ENCODE data around the gene CELSR2. TPM values are rescaled to one million over a fixed set of nuclear protein-coding genes. Genes with fewer than 3 reads are reported as not detected.
"Not testable (repeated sequence)": the region's sequence is repeated elsewhere in the genome, so short reads cannot be mapped to it uniquely, and the experiment has no call there.

CELSR2 gene
- polyA plus RNA-seq, 1 donor (not counting 4 experiments of a cell fraction or from before 2014, with no cell fraction given), result 7.3 TPM

- Histone ChIP-seq H3K27ac (ENCODE audit: control insufficient read depth, insufficient read depth, low read length) (peak within 1 kb of the TSS; percentile 38), H3K36me3 (ENCODE audit: control insufficient read depth in 2 of 2, extremely low read depth in 1 of 2, insufficient read depth in 2 of 2, low read length in 2 of 2) (peaks cover 0 to 14% of the 10 kb centered on the region in 2 experiments), H3K9me3 (ENCODE audit: control insufficient read depth, low read depth, low read length) (no peaks in the 10 kb centered on the region), H3K9ac (ENCODE audit: control insufficient read depth, extremely low read depth, insufficient read depth, low read length) (peak within 1 kb of the TSS; percentile 49), H3K27me3 (ENCODE audit: control insufficient read depth, extremely low read depth, insufficient read depth, low read length) (no peaks in the 10 kb centered on the region), H3K4me3 (ENCODE audit: control insufficient read depth in 2 of 3, extremely low read depth in 1 of 3, insufficient read depth in 2 of 3, low read depth in 1 of 3, low read length in 3 of 3) (peak within 1 kb of the TSS; percentile 64 to 94 (median 65)), H3K9me1 (ENCODE audit: control insufficient read depth, extremely low read depth, insufficient read depth, low read length) (no peaks in the 10 kb centered on the region), H4K20me1 (ENCODE audit: control insufficient read depth, extremely low read depth, insufficient read depth, low read length) (no peaks in the 10 kb centered on the region), H2AFZ (ENCODE audit: control insufficient read depth, low read length) (peak within 1 kb of the TSS; percentile 99), H3K79me2 (ENCODE audit: control insufficient read depth, insufficient read depth, low read length) (peaks cover 19% of the 10 kb centered on the region), H3K4me1 (ENCODE audit: control insufficient read depth, extremely low read depth, insufficient read depth, low read length) (peaks cover 24% of the 10 kb centered on the region), H3K4me2 (ENCODE audit: control insufficient read depth, extremely low read depth, insufficient read depth, low read depth, low read length) (peak within 1 kb of the TSS; percentile 77)
- peak; percentile 13 for FAIRE-seq
- peak; percentile 72 for DNase-seq (ENCODE audit: low read depth, low spot score)
- no peak for TF ChIP-seq EZH2 (IDR thresholded peaks at IDR 0.05; ENCODE audit: low read length)
- TF ChIP-seq, protein P1, sequence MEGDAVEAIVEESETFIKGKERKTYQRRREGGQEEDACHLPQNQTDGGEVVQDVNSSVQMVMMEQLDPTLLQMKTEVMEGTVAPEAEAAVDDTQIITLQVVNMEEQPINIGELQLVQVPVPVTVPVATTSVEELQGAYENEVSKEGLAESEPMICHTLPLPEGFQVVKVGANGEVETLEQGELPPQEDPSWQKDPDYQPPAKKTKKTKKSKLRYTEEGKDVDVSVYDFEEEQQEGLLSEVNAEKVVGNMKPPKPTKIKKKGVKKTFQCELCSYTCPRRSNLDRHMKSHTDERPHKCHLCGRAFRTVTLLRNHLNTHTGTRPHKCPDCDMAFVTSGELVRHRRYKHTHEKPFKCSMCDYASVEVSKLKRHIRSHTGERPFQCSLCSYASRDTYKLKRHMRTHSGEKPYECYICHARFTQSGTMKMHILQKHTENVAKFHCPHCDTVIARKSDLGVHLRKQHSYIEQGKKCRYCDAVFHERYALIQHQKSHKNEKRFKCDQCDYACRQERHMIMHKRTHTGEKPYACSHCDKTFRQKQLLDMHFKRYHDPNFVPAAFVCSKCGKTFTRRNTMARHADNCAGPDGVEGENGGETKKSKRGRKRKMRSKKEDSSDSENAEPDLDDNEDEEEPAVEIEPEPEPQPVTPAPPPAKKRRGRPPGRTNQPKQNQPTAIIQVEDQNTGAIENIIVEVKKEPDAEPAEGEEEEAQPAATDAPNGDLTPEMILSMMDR (optimal IDR thresholded peaks at IDR 0.05 in 1 of 3, IDR thresholded peaks at IDR 0.05 in 1 of 3, conservative IDR thresholded peaks at IDR 0.05 in 1 of 3; ENCODE audit: extremely low read depth in 1 of 3, insufficient read depth in 2 of 3, low read length in 3 of 3), result peak; percentile 39 to 79 (median 42)
- dilution Hi-C loops (cut with MboI; ENCODE audit: extremely low pct_ligation_motif_present, low sequenced_read_pairs), result no loop called here
Observed at GRCh38 chr1:109282952-109283747, 33.8 kb downstream of the CELSR2 start, which contains the start of gene PSRC1. Gene PSRC1 (minus strand): TSS chr1:109283145.

DNA sequence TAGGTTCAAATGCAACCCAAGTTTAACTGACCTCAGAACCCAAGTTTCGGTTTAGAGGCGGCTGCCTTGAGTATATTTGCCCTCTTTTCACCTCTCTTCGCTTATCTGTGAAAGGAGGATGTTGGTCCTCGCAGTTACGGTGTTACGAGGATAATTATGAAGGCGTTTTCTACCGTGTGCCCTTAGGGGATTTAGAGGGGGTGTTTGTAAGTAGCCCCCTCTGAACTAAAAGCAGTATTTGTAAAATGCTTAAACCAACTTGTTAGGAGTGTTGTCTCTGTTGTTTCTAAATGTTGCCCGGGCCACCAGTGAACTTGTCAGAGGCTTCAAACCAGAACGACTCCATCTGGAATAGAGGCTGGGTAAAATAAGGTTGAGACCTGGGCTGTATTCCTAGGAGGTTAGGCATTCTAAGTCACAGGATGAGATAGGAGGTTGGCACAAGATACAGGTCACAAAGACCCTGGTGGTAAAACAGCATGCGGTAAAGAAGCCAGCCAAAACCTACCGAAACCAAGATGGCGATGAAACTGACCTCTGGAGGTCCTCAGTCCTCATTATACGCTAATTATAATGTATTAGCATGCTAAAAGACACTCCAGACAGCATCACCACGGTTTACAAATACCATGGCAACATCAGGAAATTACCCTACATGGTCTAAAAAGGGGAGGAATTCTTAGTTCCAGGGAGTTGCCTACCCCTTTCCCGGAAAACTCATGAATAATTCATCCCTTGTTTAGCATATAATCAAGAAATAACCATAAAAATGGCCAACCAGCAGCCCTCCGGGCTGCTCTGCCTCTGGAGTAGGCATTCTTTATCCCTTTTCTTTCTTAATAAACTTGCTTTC, 34.6 kb downstream of the CELSR2 start:
- peak overlapping the region; percentile 56 for H2AFZ ChIP-seq (ENCODE audit: control insufficient read depth, low read length)
- H3K36me3 ChIP-seq (ENCODE audit: control insufficient read depth in 2 of 2, extremely low read depth in 1 of 2, insufficient read depth in 2 of 2, low read length in 2 of 2), result peaks cover 0 to 9% of the 10 kb centered on the region in 2 experiments
- H3K27me3 ChIP-seq (ENCODE audit: control insufficient read depth, extremely low read depth, insufficient read depth, low read length), result no peaks in the 10 kb centered on the region
- peak overlapping the region; percentile 64 to 94 (median 65) for H3K4me3 ChIP-seq (ENCODE audit: control insufficient read depth in 2 of 3, extremely low read depth in 1 of 3, insufficient read depth in 2 of 3, low read depth in 1 of 3, low read length in 3 of 3)
- H3K9me3 ChIP-seq (ENCODE audit: control insufficient read depth, low read depth, low read length), result no peaks in the 10 kb centered on the region
- peak overlapping the region; percentile 77 for H3K4me2 ChIP-seq (ENCODE audit: control insufficient read depth, extremely low read depth, insufficient read depth, low read depth, low read length)
- H3K27ac ChIP-seq (ENCODE audit: control insufficient read depth, insufficient read depth, low read length), result peak overlapping the region; percentile 38
- H3K9me1 ChIP-seq (ENCODE audit: control insufficient read depth, extremely low read depth, insufficient read depth, low read length), result no peaks in the 10 kb centered on the region
- dilution Hi-C loops (cut with MboI; ENCODE audit: extremely low pct_ligation_motif_present, low sequenced_read_pairs), result no loop called here
- H3K9ac ChIP-seq (ENCODE audit: control insufficient read depth, extremely low read depth, insufficient read depth, low read length), result peak overlapping the region; percentile 49
- peaks cover 24% of the 10 kb centered on the region for H3K4me1 ChIP-seq (ENCODE audit: control insufficient read depth, extremely low read depth, insufficient read depth, low read length)
- no peaks in the 10 kb centered on the region for H4K20me1 ChIP-seq (ENCODE audit: control insufficient read depth, extremely low read depth, insufficient read depth, low read length)
- no peak for FAIRE-seq
- no peak for TF ChIP-seq EZH2 (IDR thresholded peaks at IDR 0.05; ENCODE audit: low read length)
- TF ChIP-seq, protein P1 (optimal IDR thresholded peaks at IDR 0.05 in 1 of 3, IDR thresholded peaks at IDR 0.05 in 1 of 3, conservative IDR thresholded peaks at IDR 0.05 in 1 of 3; ENCODE audit: extremely low read depth in 1 of 3, insufficient read depth in 2 of 3, low read length in 3 of 3), result no peak
- DNase-seq (ENCODE audit: low read depth, low spot score), result no peak
- H3K79me2 ChIP-seq (ENCODE audit: control insufficient read depth, insufficient read depth, low read length), result peaks cover 19% of the 10 kb centered on the region

DNA sequence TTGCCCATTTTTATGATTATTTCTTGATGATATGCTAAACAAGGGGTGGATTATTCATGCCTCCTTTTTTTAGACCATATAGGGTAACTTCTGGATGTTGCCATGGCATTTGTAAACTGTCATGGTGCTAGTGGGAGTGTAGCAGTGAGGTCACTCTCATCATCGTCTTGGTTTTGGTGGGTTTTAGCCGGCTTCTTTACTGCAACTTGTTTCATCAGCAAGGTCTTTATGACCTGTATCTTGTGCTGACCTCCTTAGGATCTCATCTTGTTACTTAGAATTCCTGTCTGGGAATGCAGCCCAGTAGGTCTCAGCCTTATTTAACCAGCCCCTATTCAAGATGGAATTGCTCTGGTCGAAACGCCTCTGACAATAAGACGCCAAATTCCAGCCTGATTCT, 37.4 kb downstream of the CELSR2 start:
- H3K36me3 ChIP-seq (ENCODE audit: control insufficient read depth in 2 of 2, extremely low read depth in 1 of 2, insufficient read depth in 2 of 2, low read length in 2 of 2); H3K4me2 ChIP-seq (ENCODE audit: control insufficient read depth, extremely low read depth, insufficient read depth, low read depth, low read length); H2AFZ ChIP-seq (ENCODE audit: control insufficient read depth, low read length); H3K9ac ChIP-seq (ENCODE audit: control insufficient read depth, extremely low read depth, insufficient read depth, low read length); FAIRE-seq; H3K9me3 ChIP-seq (ENCODE audit: control insufficient read depth, low read depth, low read length); H3K4me3 ChIP-seq (ENCODE audit: control insufficient read depth in 2 of 3, extremely low read depth in 1 of 3, insufficient read depth in 2 of 3, low read depth in 1 of 3, low read length in 3 of 3); H3K9me1 ChIP-seq (ENCODE audit: control insufficient read depth, extremely low read depth, insufficient read depth, low read length); H3K27me3 ChIP-seq (ENCODE audit: control insufficient read depth, extremely low read depth, insufficient read depth, low read length); dilution Hi-C loops (cut with MboI; ENCODE audit: extremely low pct_ligation_motif_present, low sequenced_read_pairs); H4K20me1 ChIP-seq (ENCODE audit: control insufficient read depth, extremely low read depth, insufficient read depth, low read length); H3K27ac ChIP-seq (ENCODE audit: control insufficient read depth, insufficient read depth, low read length); DNase-seq (ENCODE audit: low read depth, low spot score): not testable (repeated sequence)
- H3K4me1 ChIP-seq (ENCODE audit: control insufficient read depth, extremely low read depth, insufficient read depth, low read length), result peaks cover 19% of the 10 kb centered on the region
- peaks cover 11% of the 10 kb centered on the region for H3K79me2 ChIP-seq (ENCODE audit: control insufficient read depth, insufficient read depth, low read length)

Measured in keratinocyte (primary cell).